HEK293 (cell line): ENCODE data around the gene ARRDC2.

ENCODE experiments used
- ATF2 ChIP-seq: fragments of 450-650 bp; formaldehyde crosslinking; IDR thresholded peaks from 2 replicates; pipeline ENCODE4 v1.5.1; 2016; ENCODE audit warnings: missing biosample characterization, missing genetic modification characterization, low read depth
- ELK4 ChIP-seq: IDR thresholded peaks from 2 replicates; pipeline ENCODE4 v1.6.1; 2011; ENCODE audit warnings: mild to moderate bottlenecking, low read depth, low read length, borderline replicate concordance
- GLI4 ChIP-seq: fragments of 450-650 bp; formaldehyde crosslinking; IDR thresholded peaks from 2 replicates; pipeline ENCODE4 v1.5.1; 2016; ENCODE audit warnings: missing biosample characterization, missing genetic modification characterization
- HOXA7 ChIP-seq: sonication (generic); formaldehyde crosslinking; IDR thresholded peaks from 2 replicates; pipeline ENCODE4 v1.8.1; 2022; ENCODE audit warnings: missing genetic modification reagents, borderline replicate concordance
- PATZ1 ChIP-seq: fragments of 450-650 bp; formaldehyde crosslinking; IDR thresholded peaks from 2 replicates; pipeline ENCODE4 v1.5.1; 2016; ENCODE audit warnings: missing biosample characterization, missing genetic modification characterization
- REPIN1 ChIP-seq: fragments of 450-650 bp; formaldehyde crosslinking; IDR thresholded peaks from 2 replicates; pipeline ENCODE4 v1.5.1; 2017; ENCODE audit warnings: missing biosample characterization, missing genetic modification characterization, low read depth
- SALL2 ChIP-seq: fragments of 450-650 bp; formaldehyde crosslinking; IDR thresholded peaks from 2 replicates; pipeline ENCODE4 v1.5.0; 2017; ENCODE audit warnings: missing biosample characterization, mild to moderate bottlenecking, missing genetic modification characterization, borderline replicate concordance
- SCRT1 ChIP-seq: fragments of 450-650 bp; formaldehyde crosslinking; IDR thresholded peaks from 2 replicates; pipeline ENCODE4 v1.5.1; 2016; ENCODE audit warnings: missing biosample characterization, missing genetic modification characterization, borderline replicate concordance
- SP3 ChIP-seq: fragments of 450-650 bp; formaldehyde crosslinking; IDR thresholded peaks from 2 replicates; pipeline ENCODE4 v1.5.1; 2016; ENCODE audit warnings: missing biosample characterization, missing genetic modification characterization
- ZBTB26 ChIP-seq: fragments of 450-650 bp; formaldehyde crosslinking; optimal IDR thresholded peaks from 2 replicates; pipeline ENCODE3; 2016; ENCODE audit warnings: missing biosample characterization, mild to moderate bottlenecking, missing genetic modification characterization
- ZBTB8A ChIP-seq: fragments of 450-650 bp; formaldehyde crosslinking; IDR thresholded peaks from 2 replicates; pipeline ENCODE4 v1.5.1; 2016; ENCODE audit warnings: missing biosample characterization, missing genetic modification characterization
- ZEB2 ChIP-seq: fragments of 450-650 bp; formaldehyde crosslinking; IDR thresholded peaks from 2 replicates; pipeline ENCODE4 v1.5.1; 2016; ENCODE audit warnings: missing biosample characterization, missing genetic modification characterization
- ZNF112 ChIP-seq: fragments of 450-650 bp; formaldehyde crosslinking; IDR thresholded peaks from 2 replicates; pipeline ENCODE4 v1.5.0; 2017; ENCODE audit warnings: missing biosample characterization, missing genetic modification characterization
- ZNF133 ChIP-seq: fragments of 450-650 bp; formaldehyde crosslinking; IDR thresholded peaks from 2 replicates; pipeline ENCODE4 v1.5.1; 2016; ENCODE audit warnings: missing biosample characterization, missing genetic modification characterization
- ZNF174 ChIP-seq: fragments of 450-650 bp; formaldehyde crosslinking; IDR thresholded peaks from 2 replicates; pipeline ENCODE4 v1.5.0; 2017; ENCODE audit warnings: missing biosample characterization, mild to moderate bottlenecking, missing genetic modification characterization
- ZNF223 ChIP-seq: fragments of 450-650 bp; formaldehyde crosslinking; IDR thresholded peaks from 2 replicates; pipeline ENCODE4 v1.5.1; 2016; ENCODE audit warnings: missing biosample characterization, missing genetic modification characterization
- ZNF350 ChIP-seq: fragments of 450-650 bp; formaldehyde crosslinking; IDR thresholded peaks from 2 replicates; pipeline ENCODE4 v1.5.0; 2017; ENCODE audit warnings: missing biosample characterization, mild to moderate bottlenecking, missing genetic modification characterization
- ZNF354C ChIP-seq: fragments of 450-650 bp; formaldehyde crosslinking; IDR thresholded peaks from 2 replicates; pipeline ENCODE4 v1.5.1; 2016; ENCODE audit warnings: missing biosample characterization, missing genetic modification characterization, low read depth, borderline replicate concordance
- ZNF404 ChIP-seq: fragments of 450-650 bp; formaldehyde crosslinking; IDR thresholded peaks from 2 replicates; pipeline ENCODE4 v1.5.1; 2017; ENCODE audit warnings: missing biosample characterization, missing genetic modification characterization
- ZNF426 ChIP-seq: fragments of 450-650 bp; formaldehyde crosslinking; IDR thresholded peaks from 2 replicates; pipeline ENCODE4 v1.5.1; 2017; ENCODE audit warnings: missing biosample characterization, missing genetic modification characterization, mild to moderate bottlenecking, inconsistent platforms, moderate library complexity
- ZNF449 ChIP-seq: fragments of 450-650 bp; formaldehyde crosslinking; IDR thresholded peaks from 2 replicates; pipeline ENCODE4 v1.5.1; 2017; ENCODE audit warnings: missing biosample characterization, mild to moderate bottlenecking, missing genetic modification characterization, moderate library complexity
- ZNF488 ChIP-seq: fragments of 450-650 bp; formaldehyde crosslinking; IDR thresholded peaks from 2 replicates; pipeline ENCODE4 v1.5.1; 2016; ENCODE audit warnings: missing biosample characterization, missing genetic modification characterization
- ZNF529 ChIP-seq: fragments of 450-650 bp; formaldehyde crosslinking; IDR thresholded peaks from 2 replicates; pipeline ENCODE4 v1.5.1; 2017; ENCODE audit warnings: missing genetic modification characterization, missing biosample characterization; ENCODE audit not compliant: insufficient replicate concordance
- ZNF560 ChIP-seq: fragments of 450-650 bp; formaldehyde crosslinking; IDR thresholded peaks from 2 replicates; pipeline ENCODE4 v1.5.1; 2017; ENCODE audit warnings: missing biosample characterization, missing genetic modification characterization, borderline replicate concordance
- ZNF561 ChIP-seq: fragments of 450-650 bp; IDR thresholded peaks from 2 replicates; pipeline ENCODE4 v1.5.1; 2018; ENCODE audit warnings: missing biosample characterization, missing genetic modification characterization, borderline replicate concordance
- ZNF596 ChIP-seq: fragments of 450-650 bp; IDR thresholded peaks from 2 replicates; pipeline ENCODE4 v1.5.0; 2018; ENCODE audit warnings: missing biosample characterization, mild to moderate bottlenecking, missing genetic modification characterization, moderate library complexity
- ZNF626 ChIP-seq: fragments of 450-650 bp; sonication (Bioruptor Pico); formaldehyde crosslinking; IDR thresholded peaks from 2 replicates; pipeline ENCODE4 v1.5.1; 2018; ENCODE audit warnings: missing biosample characterization, missing genetic modification characterization, inconsistent platforms
- ZNF660 ChIP-seq: fragments of 450-650 bp; IDR thresholded peaks from 2 replicates; pipeline ENCODE4 v1.5.1; 2018; ENCODE audit warnings: missing biosample characterization, mild to moderate bottlenecking, missing genetic modification characterization
- ZNF747 ChIP-seq: fragments of 450-650 bp; formaldehyde crosslinking; IDR thresholded peaks from 2 replicates; pipeline ENCODE4 v1.5.1; 2016; ENCODE audit warnings: missing biosample characterization, missing genetic modification characterization
- ZNF843 ChIP-seq: fragments of 450-650 bp; formaldehyde crosslinking; IDR thresholded peaks from 2 replicates; pipeline ENCODE4 v1.5.1; 2016; ENCODE audit warnings: missing biosample characterization, missing genetic modification characterization
- ZSCAN18 ChIP-seq: fragments of 450-650 bp; formaldehyde crosslinking; IDR thresholded peaks from 2 replicates; pipeline ENCODE4 v1.5.1; 2016; ENCODE audit warnings: missing biosample characterization, missing genetic modification characterization

The ARRDC2 gene

GRCh38 chr19:18046059-18046718 is 38.2 kb downstream of the ARRDC2 start (continued):
- TF ChIP-seq ZNF426 (tag by site-specific recombination) = no peak
- no peak for TF ChIP-seq ZBTB26 (tag by site-specific recombination)
- TF ChIP-seq ZBTB8A (tag by site-specific recombination) = no peak
- no peak for TF ChIP-seq ZNF174
- no peak for TF ChIP-seq SP3 (tag by site-specific recombination)
- peak; percentile 61 for TF ChIP-seq ZEB2 (tag by site-specific recombination)
- TF ChIP-seq ZNF626 (tag by site-specific recombination) = no peak
- TF ChIP-seq ELK4 = no peak
- no peak for TF ChIP-seq GLI4 (tag by site-specific recombination)
- TF ChIP-seq ZNF560 = no peak
- TF ChIP-seq ZSCAN18 (tag by site-specific recombination) = no peak
- no peak for TF ChIP-seq ZNF596 (tag by site-specific recombination)
- no peak for TF ChIP-seq ZNF350 (tag by site-specific recombination)
- peak; percentile 83 for TF ChIP-seq ZNF660 (tag by site-specific recombination)
- no peak for TF ChIP-seq ZNF404 (tag by site-specific recombination)
- no peak for TF ChIP-seq REPIN1 (tag by site-specific recombination)
- no peak for TF ChIP-seq ZNF529 (tag by site-specific recombination)
- no peak for TF ChIP-seq ZNF133
- no peak for TF ChIP-seq ATF2 (tag by site-specific recombination)
- no peak for TF ChIP-seq ZNF449
- 0 out of 2 replicates have a peak, but pooled peaks have one; percentile 38 for TF ChIP-seq PATZ1 (tag by site-specific recombination)
- TF ChIP-seq ZNF747 = no peak
- TF ChIP-seq ZNF112 (tag by site-specific recombination) = no peak
- no peak for TF ChIP-seq ZNF354C (tag by site-specific recombination)
- TF ChIP-seq SALL2 = no peak
- TF ChIP-seq ZNF223 (tag by site-specific recombination) = no peak
- TF ChIP-seq ZNF843 = 0 out of 2 replicates have a peak, but pooled peaks have one; percentile 31
- TF ChIP-seq SCRT1 (tag by site-specific recombination) = no peak
- TF ChIP-seq ZNF488 (tag by site-specific recombination) = no peak
- TF ChIP-seq ZNF561 (tag by site-specific recombination) = no peak
- TF ChIP-seq HOXA7 (CRISPR knock-in tag) = no peak
